Cardiac fibroblast (primary cell): ENCODE data around the gene EMP1.
A peak's percentile ranks its signal among the peaks of the same experiment; 100 is the strongest.

Experiments
- DNase-seq, 2 donors: peaks; one replicate each; pipeline versions ENCODE4 v3.0.0 to v3.0.0-alpha.2; 2010; ENCODE audit warnings: low read depth in 2 of 2
- H3K4me3 ChIP-seq, 2 donors: replicated peaks in 1 of 2; 1 replicate in 1 of 2; 2 replicates in 1 of 2; pipeline ENCODE4 v1.5.1; 2011; ENCODE audit warnings: low read depth in 2 of 2, low read length in 2 of 2, mild to moderate bottlenecking in 2 of 2, moderate library complexity in 1 of 2
- CTCF ChIP-seq: IDR thresholded peaks from one replicate; pipeline ENCODE4 v1.5.1; 2011; ENCODE audit warnings: low read depth, mild to moderate bottlenecking, low read length, inconsistent platforms

Gene EMP1

DNA sequence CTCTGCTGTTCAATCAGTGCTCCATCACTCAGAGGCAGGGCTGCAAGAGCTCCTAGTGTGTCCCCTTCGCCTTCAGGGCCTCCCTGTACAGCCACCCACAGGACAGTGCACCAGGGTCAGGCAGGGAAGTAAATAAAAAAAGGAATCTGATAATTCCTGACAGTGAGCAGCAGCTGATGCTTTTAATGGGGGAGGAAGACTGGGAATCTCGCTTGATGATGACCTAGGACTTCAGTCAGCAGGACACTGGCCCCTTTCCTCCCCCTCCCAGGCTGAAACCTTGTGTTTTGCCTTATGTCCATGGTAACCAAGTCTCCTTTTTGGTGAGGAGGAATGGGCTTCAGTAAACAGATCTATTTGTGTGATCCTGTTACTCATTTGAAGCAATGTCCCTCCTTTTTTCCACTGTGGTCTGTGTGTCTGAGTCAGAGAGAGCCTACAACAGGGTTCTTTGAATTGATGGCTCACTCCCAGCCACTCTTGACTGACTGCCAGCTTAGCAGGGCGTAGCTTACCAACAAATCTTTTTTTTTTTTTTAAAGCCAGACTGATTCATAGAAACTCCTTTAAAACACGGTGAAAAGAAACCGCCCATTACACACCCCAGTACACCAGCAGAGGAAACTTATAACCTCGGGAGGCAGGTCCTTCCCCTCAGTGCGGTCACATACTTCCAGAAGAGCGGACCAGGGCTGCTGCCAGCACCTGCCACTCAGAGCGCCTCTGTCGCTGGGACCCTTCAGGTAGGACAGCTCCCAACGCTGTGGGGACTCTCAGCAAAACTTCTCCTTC lies at the start of gene EMP1:
Gene EMP1, plus strand, starts transcription at position 597 of the 792 bp plus-strand sequence. CDS start 14,785 bp downstream, outside the sequence.
- H3K4me3 ChIP-seq, result peak within 1 kb of the TSS; percentile 67 to 84
- DNase-seq, result peak; percentile 100
- no peak for TF ChIP-seq CTCF

DNA sequence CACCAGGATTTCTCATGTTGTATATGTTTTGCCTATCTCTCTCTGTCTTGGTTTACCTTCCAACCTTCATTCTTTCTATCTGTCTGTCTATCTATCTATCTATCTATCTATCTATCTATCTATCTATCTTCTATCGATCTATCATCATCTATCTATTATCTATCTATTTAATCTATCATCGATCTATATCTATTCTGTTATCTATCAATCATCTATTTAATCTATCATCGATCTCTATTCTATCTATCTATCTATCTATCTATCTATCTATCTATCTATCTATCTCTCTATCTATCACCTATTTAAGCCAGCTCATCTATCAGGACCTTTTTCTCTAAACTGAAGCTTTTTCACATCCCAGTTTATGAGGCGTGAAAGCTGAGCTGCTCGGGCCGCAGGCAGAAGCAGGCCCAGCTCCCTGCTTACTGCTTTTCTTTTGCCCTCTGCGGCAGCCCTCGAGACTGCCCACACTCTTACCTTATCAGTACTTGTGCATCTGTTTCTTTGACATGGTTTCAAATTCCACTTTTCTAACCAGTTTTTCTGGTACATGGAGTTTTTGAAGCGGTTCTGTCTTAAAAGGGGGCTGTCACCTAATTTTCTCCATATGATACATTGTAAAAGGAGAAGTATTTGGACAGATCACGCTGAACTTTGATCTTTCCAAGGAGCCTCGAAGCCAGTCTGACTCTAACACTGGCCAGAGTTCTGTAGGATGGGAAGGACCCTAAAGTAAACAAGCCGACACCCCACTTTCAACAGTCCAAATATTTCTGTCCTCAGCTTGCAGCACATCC lies 48.6 kb upstream of the EMP1 start:
- no peak for TF ChIP-seq CTCF
- DNase-seq, result peak in 1 of 2 donors; percentile 57

DNA sequence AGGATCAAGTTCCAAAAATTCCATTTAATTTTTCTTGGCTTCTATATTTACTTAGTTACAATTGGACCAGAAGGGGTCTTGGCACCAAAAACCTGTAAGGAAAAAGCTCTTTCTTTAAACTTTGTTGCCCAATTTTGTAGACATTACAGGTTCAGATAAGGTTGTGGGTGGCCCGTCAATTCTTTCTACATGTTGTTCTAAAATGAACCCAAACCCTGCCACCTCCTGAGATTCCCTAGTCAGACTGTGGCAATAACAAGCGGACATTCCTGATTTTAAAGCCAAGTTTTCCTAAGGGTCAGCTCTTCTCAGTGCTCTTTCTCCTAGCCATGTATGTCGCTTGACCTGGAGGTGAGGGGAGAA lies 48.1 kb upstream of the EMP1 start:
- no peak overlapping the region for H3K4me3 ChIP-seq
- TF ChIP-seq CTCF, result no peak
- DNase-seq, result no peak

More for the DNA sequence above, 48.6 kb upstream of the EMP1 start:
- no peak overlapping the region for H3K4me3 ChIP-seq

- no peak for DNase-seq
- no peak for TF ChIP-seq CTCF
- no peak overlapping the region for H3K4me3 ChIP-seq
Measured at GRCh38 chr12:13149411-13149810, 47.1 kb upstream of the EMP1 start.

- no peak for DNase-seq
- no peak for TF ChIP-seq CTCF
- no peak overlapping the region for H3K4me3 ChIP-seq
Measured at GRCh38 chr12:13152281-13152680, 44.2 kb upstream of the EMP1 start.

DNA sequence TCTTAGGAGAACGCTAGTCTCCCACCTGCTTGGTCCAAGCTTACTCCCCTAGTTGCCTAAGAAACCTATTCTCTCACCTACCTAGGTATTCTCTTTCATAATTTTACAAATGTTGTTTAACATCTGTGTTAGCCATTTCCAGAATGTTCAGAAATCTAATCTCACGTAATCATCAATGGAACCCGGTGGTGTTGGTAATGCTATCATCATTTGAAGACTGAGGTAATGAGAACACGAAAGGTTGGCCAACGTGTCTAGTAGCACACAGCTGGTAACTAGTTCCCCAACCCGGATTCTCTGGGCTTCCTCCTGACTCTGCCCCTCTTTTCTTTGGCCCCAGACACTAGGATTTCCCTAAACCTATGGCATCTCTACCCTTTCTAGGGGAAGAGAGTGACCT lies 43.8 kb upstream of the EMP1 start:
- H3K4me3 ChIP-seq, result no peak overlapping the region
- no peak for DNase-seq
- TF ChIP-seq CTCF, result no peak
